NB4 (cell line): ENCODE measurements around the gene ICAM2.

Experiments
- DNase-seq: peaks from one replicate; pipeline ENCODE4 v3.0.0; 2010; ENCODE audit warnings: low read depth
- H3K4me3 ChIP-seq: one replicate; pipeline ENCODE4 v1.5.1; 2011; ENCODE audit warnings: mild to moderate bottlenecking, low read depth, low read length, moderate library complexity
- CTCF ChIP-seq: IDR thresholded peaks from one replicate; pipeline ENCODE4 v1.5.1; 2012; ENCODE audit warnings: low read depth, low read length
- MAX ChIP-seq: IDR thresholded peaks from 2 replicates; pipeline ENCODE4 v1.6.1; 2011; ENCODE audit warnings: low read depth, low read length
- MYC ChIP-seq: IDR thresholded peaks from 2 replicates; pipeline ENCODE4 v1.6.1; 2011; ENCODE audit warnings: low read depth, low read length
- POLR2A ChIP-seq: IDR thresholded peaks from 2 replicates; pipeline ENCODE4 v1.6.1; 2011; ENCODE audit warnings: mild to moderate bottlenecking; ENCODE audit not compliant: insufficient read length; ENCODE audit errors: extremely low read depth

ICAM2 gene

GRCh38 chr17:64005734-64006167 lies 14.7 kb downstream of the ICAM2 start:
- DNase-seq, result no peak
- no peak for TF ChIP-seq MYC
- no peak for TF ChIP-seq POLR2A
- no peak for TF ChIP-seq CTCF
- TF ChIP-seq MAX, result no peak
- H3K4me3 ChIP-seq, result no peak overlapping the region

- DNase-seq, result no peak
- H3K4me3 ChIP-seq, result no peak overlapping the region
- TF ChIP-seq MAX (no peak), MYC (no peak), CTCF (no peak), POLR2A (no peak)
Observed at GRCh38 chr17:64004903-64005733, 15.3 kb downstream of the ICAM2 start.

- H3K4me3 ChIP-seq, result no peak overlapping the region
- TF ChIP-seq MYC (no peak), POLR2A (no peak), MAX (no peak), CTCF (no peak)
- DNase-seq, result no peak
Observed at GRCh38 chr17:64004218-64004770, 16.1 kb downstream of the ICAM2 start.

GRCh38 chr17:64003526-64004121 lies 16.8 kb downstream of the ICAM2 start:
- no peak overlapping the region for H3K4me3 ChIP-seq
- DNase-seq, result no peak
- TF ChIP-seq POLR2A (no peak), MYC (no peak), CTCF (no peak), MAX (no peak)

- no peak for DNase-seq
- TF ChIP-seq MYC, result no peak
- no peak for TF ChIP-seq POLR2A
- TF ChIP-seq MAX, result no peak
- no peak for TF ChIP-seq CTCF
- H3K4me3 ChIP-seq, result no peak overlapping the region
Observed at GRCh38 chr17:64002658-64003525, 17.5 kb downstream of the ICAM2 start.
